Caco-2 (cell line): ENCODE results near the gene CTNND2. TPM values are rescaled to one million over a fixed set of nuclear protein-coding genes. Genes with fewer than 3 reads are reported as not detected.

Experiments used
- BruUV-seq: library from RNA; stranded (reverse); fragments of 400-500 nt; replicated peaks from 2 replicates; lab custom pipeline; 2021; lab: Mats Ljungman, UMichigan
- CTCF ChIA-PET: fragments of 300-600 bp; sonication (Branson Sonifier 250); formaldehyde crosslinking; loops from one replicate; lab custom pipeline; 2022; ENCODE audit warnings: antibody characterized with exemption; lab: Charles Lee
- POLR2A ChIA-PET: fragments of 300-600 bp; sonication (Branson Sonifier 250); formaldehyde crosslinking; loops from one replicate; lab custom pipeline; 2022; ENCODE audit warnings: antibody characterized with exemption; lab: Charles Lee
- DNase-seq, 2 experiments: peaks; one replicate each; pipeline versions ENCODE4 v3.0.0 to v3.0.0-alpha.2; 2020 to 2022
- H3K27me3 ChIP-seq: replicated peaks from 2 replicates; pipeline ENCODE4 v1.6.0; 2011; ENCODE audit warnings: low read length; ENCODE audit not compliant: control insufficient read depth, insufficient read depth
- H3K36me3 ChIP-seq: 2 replicates; pipeline ENCODE4 v1.5.1; 2011; ENCODE audit warnings: low read length; ENCODE audit not compliant: control insufficient read depth, insufficient read depth
- H3K4me1 ChIP-seq: fragments of 250-450 bp; sonication (Bioruptor Pico); 2 replicates; pipeline ENCODE4 v1.5.1; 2020; ENCODE audit warnings: mild to moderate bottlenecking
- H3K4me3 ChIP-seq: 2 replicates; pipeline ENCODE4 v1.5.1; 2011; ENCODE audit warnings: low read depth, mild to moderate bottlenecking, control low read depth, low read length
- H3K9me3 ChIP-seq: fragments of 250-450 bp; sonication (Bioruptor Pico); 2 replicates; pipeline ENCODE4 v1.5.1; 2020; ENCODE audit warnings: mild to moderate bottlenecking, moderate library complexity
- H3K27ac Mint-ChIP-seq: one replicate; pipeline ENCODE4 v1.8.0; 2022; ENCODE audit warnings: mixed read lengths; ENCODE audit not compliant: unreplicated experiment
- H3K27me3 Mint-ChIP-seq: one replicate; pipeline ENCODE4 v1.8.0; 2022; ENCODE audit warnings: mixed read lengths; ENCODE audit not compliant: insufficient read depth, unreplicated experiment
- H3K36me3 Mint-ChIP-seq: one replicate; pipeline ENCODE4 v1.8.0; 2022; ENCODE audit warnings: mild to moderate bottlenecking, mixed read lengths; ENCODE audit not compliant: insufficient read depth, unreplicated experiment
- H3K4me1 Mint-ChIP-seq: one replicate; pipeline ENCODE4 v1.8.0; 2022; ENCODE audit warnings: low read depth, mixed read lengths; ENCODE audit not compliant: unreplicated experiment
- H3K4me3 Mint-ChIP-seq: one replicate; pipeline ENCODE4 v1.8.0; 2022; ENCODE audit warnings: mild to moderate bottlenecking, moderate library complexity, mixed read lengths; ENCODE audit not compliant: unreplicated experiment
- H3K9me3 Mint-ChIP-seq: one replicate; pipeline ENCODE4 v1.8.0; 2022; ENCODE audit warnings: mixed read lengths; ENCODE audit not compliant: unreplicated experiment
- intact Hi-C: fragments of 100-400 bp; cut with micrococcal nuclease; formaldehyde crosslinking; loops from one replicate; pipeline ENCODE4 v1.10.0; 2022; ENCODE audit not compliant: unreplicated experiment
- total RNA-seq: library from RNA; stranded (reverse); gene quantifications from 2 replicates; pipeline ENCODE4 v1.2.3, GENCODE V29; 2022
- TF ChIP-seq, protein P1 (sequence below), 2 experiments: fragments of 200-600 bp in 1 of 2; IDR thresholded peaks; 1 replicate in 1 of 2; 2 replicates in 1 of 2; pipeline versions ENCODE4 v1.5.1 to v1.8.0; 2011 to 2022; ENCODE audit warnings: antibody characterized with exemption in 1 of 2, control low read depth in 1 of 2, inconsistent platforms in 1 of 2, low read depth in 1 of 2, low read length in 1 of 2, mild to moderate bottlenecking in 1 of 2, moderate library complexity in 1 of 2; ENCODE audit not compliant: insufficient read depth in 1 of 2, severe bottlenecking in 1 of 2, unreplicated experiment in 1 of 2

The CTNND2 gene
- total RNA-seq, 1 experiment from 2014 or later = 0.32 TPM

DNA sequence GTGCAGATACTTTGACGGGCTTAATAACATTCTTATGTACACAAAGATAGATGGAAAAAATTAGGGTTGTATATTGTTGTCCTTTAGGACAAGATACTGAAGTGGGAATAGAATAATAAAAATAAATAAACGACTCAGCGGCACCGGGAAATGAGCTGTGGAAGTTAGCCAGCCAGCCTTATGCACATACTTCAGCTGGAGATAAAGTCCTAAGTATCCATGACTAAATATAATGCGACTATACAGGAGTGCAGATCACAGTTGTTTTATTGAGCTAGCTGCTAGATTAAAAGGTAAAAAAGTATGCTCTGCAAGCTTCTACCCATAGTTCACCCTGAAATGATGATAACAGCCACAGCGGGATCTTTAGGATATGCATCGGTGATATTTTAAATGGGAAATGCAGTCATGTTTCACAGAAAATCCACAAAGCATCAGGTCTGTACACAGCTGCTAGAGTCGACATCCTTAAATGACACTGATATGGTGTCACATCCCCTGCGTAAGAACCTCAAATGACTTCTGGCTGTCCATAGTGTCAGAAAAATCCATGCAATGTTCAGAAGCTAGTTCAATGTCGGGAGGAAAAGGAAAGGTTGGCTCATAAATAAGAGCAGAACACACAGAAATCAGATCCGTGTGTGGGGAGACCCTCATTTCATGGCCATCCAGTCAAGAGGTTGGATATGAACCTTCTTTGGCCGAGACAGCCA lies 750.4 kb downstream of the CTNND2 start:
- Histone ChIP-seq H3K4me1 (no peaks in the 10 kb centered on the region), H3K36me3 (no peaks in the 10 kb centered on the region), H3K4me3 (no peak overlapping the region), H3K27me3 (no peaks in the 10 kb centered on the region; the same call in 1 of the 2 replicates), H3K9me3 (no peaks in the 10 kb centered on the region)
- no peaks in the 10 kb centered on the region for H3K9me3 Mint-ChIP-seq
- no peaks in the 10 kb centered on the region for H3K36me3 Mint-ChIP-seq
- POLR2A ChIA-PET = no interaction called here
- DNase-seq = no peak
- H3K4me3 Mint-ChIP-seq = no peak overlapping the region
- no peak overlapping the region for H3K27ac Mint-ChIP-seq
- CTCF ChIA-PET = no interaction called here
- H3K4me1 Mint-ChIP-seq = no peaks in the 10 kb centered on the region
- TF ChIP-seq, protein P1, sequence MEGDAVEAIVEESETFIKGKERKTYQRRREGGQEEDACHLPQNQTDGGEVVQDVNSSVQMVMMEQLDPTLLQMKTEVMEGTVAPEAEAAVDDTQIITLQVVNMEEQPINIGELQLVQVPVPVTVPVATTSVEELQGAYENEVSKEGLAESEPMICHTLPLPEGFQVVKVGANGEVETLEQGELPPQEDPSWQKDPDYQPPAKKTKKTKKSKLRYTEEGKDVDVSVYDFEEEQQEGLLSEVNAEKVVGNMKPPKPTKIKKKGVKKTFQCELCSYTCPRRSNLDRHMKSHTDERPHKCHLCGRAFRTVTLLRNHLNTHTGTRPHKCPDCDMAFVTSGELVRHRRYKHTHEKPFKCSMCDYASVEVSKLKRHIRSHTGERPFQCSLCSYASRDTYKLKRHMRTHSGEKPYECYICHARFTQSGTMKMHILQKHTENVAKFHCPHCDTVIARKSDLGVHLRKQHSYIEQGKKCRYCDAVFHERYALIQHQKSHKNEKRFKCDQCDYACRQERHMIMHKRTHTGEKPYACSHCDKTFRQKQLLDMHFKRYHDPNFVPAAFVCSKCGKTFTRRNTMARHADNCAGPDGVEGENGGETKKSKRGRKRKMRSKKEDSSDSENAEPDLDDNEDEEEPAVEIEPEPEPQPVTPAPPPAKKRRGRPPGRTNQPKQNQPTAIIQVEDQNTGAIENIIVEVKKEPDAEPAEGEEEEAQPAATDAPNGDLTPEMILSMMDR (IDR thresholded peaks at IDR 0.05; ENCODE audit: insufficient read depth in 1 of 2, low read depth in 1 of 2, low read length in 1 of 2, severe bottlenecking in 1 of 2, unreplicated experiment in 1 of 2) = no peak
- H3K27me3 Mint-ChIP-seq = peaks cover 28% of the 10 kb centered on the region
- intact Hi-C loops = no loop called here
- no TSS peak for BruUV-seq

DNA sequence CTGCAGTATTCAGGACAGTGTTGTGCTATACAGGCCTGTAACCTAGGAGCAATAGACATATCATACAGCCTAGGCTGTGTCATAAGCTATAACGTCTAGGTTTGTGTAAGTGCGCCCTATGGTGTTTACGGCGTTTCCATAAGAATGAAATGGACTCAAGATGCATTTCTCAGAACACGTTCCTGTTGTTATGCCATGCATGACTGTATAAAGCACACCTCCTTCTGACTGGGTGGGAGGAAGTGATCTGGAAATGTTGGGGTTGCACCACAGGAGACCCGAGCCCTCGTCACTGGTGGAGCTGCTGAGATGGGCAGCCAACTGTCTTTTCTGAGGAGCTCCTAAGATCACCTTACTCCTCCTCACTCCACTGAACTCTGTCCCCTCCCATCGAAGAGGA lies 751.9 kb downstream of the CTNND2 start:
- Histone ChIP-seq H3K9me3 (no peaks in the 10 kb centered on the region), H3K36me3 (no peaks in the 10 kb centered on the region), H3K4me1 (no peaks in the 10 kb centered on the region), H3K27me3 (no peaks in the 10 kb centered on the region; the same call in 1 of the 2 replicates), H3K4me3 (no peak overlapping the region)
- intact Hi-C loops = no loop called here
- ChIA-PET POLR2A (no interaction called here), CTCF (no interaction called here)
- Mint-ChIP-seq H3K36me3 (no peaks in the 10 kb centered on the region), H3K9me3 (no peaks in the 10 kb centered on the region), H3K27ac (no peak overlapping the region), H3K27me3 (peaks cover 30% of the 10 kb centered on the region), H3K4me3 (no peak overlapping the region), H3K4me1 (no peaks in the 10 kb centered on the region)
- no TSS peak for BruUV-seq
- TF ChIP-seq, protein P1 (IDR thresholded peaks at IDR 0.05; ENCODE audit: insufficient read depth in 1 of 2, low read depth in 1 of 2, low read length in 1 of 2, severe bottlenecking in 1 of 2, unreplicated experiment in 1 of 2) = no peak
- no peak for DNase-seq

DNA sequence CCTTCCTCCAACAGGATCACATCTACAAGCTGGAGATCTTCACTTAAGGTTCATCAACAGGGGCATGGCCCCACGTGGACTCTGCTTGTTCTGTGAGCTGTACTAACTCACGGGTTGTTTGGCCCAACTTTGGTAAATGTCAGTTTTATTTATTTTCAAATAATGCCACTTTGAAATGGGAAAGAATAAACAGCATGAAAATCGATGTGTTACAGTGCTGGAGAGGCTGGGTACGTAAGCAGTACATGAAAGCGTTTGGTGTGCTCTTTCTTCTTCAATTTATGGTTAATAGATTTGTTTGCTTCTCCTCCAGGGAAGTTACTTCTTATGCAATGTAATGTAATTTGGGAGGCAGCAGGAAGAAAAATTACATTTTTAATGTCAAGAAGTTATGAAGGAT lies 753.3 kb downstream of the CTNND2 start:
- H3K36me3 ChIP-seq = no peaks in the 10 kb centered on the region
- DNase-seq = no peak
- H3K4me3 Mint-ChIP-seq = no peak overlapping the region
- H3K4me1 Mint-ChIP-seq = no peaks in the 10 kb centered on the region
- TF ChIP-seq, protein P1 (IDR thresholded peaks at IDR 0.05; ENCODE audit: insufficient read depth in 1 of 2, low read depth in 1 of 2, low read length in 1 of 2, severe bottlenecking in 1 of 2, unreplicated experiment in 1 of 2) = no peak
- ChIA-PET POLR2A (no interaction called here), CTCF (no interaction called here)
- H3K9me3 ChIP-seq = no peaks in the 10 kb centered on the region
- H3K36me3 Mint-ChIP-seq = no peaks in the 10 kb centered on the region
- no peaks in the 10 kb centered on the region; the same call in 1 of the 2 replicates for H3K27me3 ChIP-seq
- H3K4me1 ChIP-seq = no peaks in the 10 kb centered on the region
- H3K27ac Mint-ChIP-seq = no peak overlapping the region
- no TSS peak for BruUV-seq
- no peak overlapping the region for H3K4me3 ChIP-seq
- peaks cover 27% of the 10 kb centered on the region for H3K27me3 Mint-ChIP-seq
- H3K9me3 Mint-ChIP-seq = no peaks in the 10 kb centered on the region
- intact Hi-C loops = no loop called here
